Tibial nerve (tissue), 4 donors: Measurements from ENCODE around the gene TAS2R30. TPM values are rescaled to one million over a fixed set of nuclear protein-coding genes. Genes with fewer than 3 reads are reported as not detected.

Source experiments
- DNase-seq, 2 donors: peaks; one replicate each; pipeline ENCODE4 v3.0.0-alpha.2; 2019; ENCODE audit warnings: low spot score in 2 of 2
- H3K27ac ChIP-seq, 4 donors: fragments of 200-600 bp; sonication (generic) in 3 of 4; one replicate each; pipeline ENCODE4 v1.5.1; 2017 to 2019; ENCODE audit warnings: mild to moderate bottlenecking in 1 of 4
- H3K27me3 ChIP-seq, 2 donors: fragments of 200-600 bp; sonication (generic) in 1 of 2; one replicate each; pipeline versions ENCODE4 v1.5.1 to v1.6.0; 2017 to 2019
- H3K36me3 ChIP-seq, 3 donors: fragments of 200-600 bp; sonication (generic); one replicate each; pipeline ENCODE4 v1.5.1; 2018 to 2019
- H3K4me1 ChIP-seq, 4 donors: fragments of 200-600 bp; sonication (generic) in 3 of 4; one replicate each; pipeline ENCODE4 v1.5.1; 2017 to 2019
- H3K4me3 ChIP-seq, 4 donors: fragments of 200-600 bp; sonication (generic) in 3 of 4; one replicate each; pipeline ENCODE4 v1.5.1; 2017 to 2019; ENCODE audit warnings: mild to moderate bottlenecking in 1 of 4, moderate library complexity in 1 of 4
- H3K9me3 ChIP-seq, 4 donors: fragments of 200-600 bp; sonication (generic) in 3 of 4; one replicate each; pipeline ENCODE4 v1.5.1; 2017 to 2019
- CTCF ChIP-seq, 5 experiments: fragments of 200-600 bp in 3 of 5; fragments of 450-650 bp in 2 of 5; sonication (generic) in 3 of 5; IDR thresholded peaks; one replicate each; pipeline ENCODE4 v1.5.1; 2016 to 2019; ENCODE audit warnings: antibody characterized with exemption in 5 of 5, mild to moderate bottlenecking in 3 of 5, moderate library complexity in 2 of 5
- EP300 ChIP-seq, 2 donors: sonication (generic); formaldehyde crosslinking; IDR thresholded peaks; one replicate each; pipeline ENCODE4 v1.6.1; 2017; ENCODE audit warnings: antibody characterized with exemption in 2 of 2, mild to moderate bottlenecking in 1 of 2
- POLR2A ChIP-seq, 2 donors: fragments of 450-650 bp; IDR thresholded peaks; one replicate each; pipeline ENCODE4 v1.6.1; 2017; ENCODE audit warnings: antibody characterized with exemption in 2 of 2, mild to moderate bottlenecking in 2 of 2, moderate library complexity in 2 of 2
- WGBS, 2 donors: methylation state at CpG; one replicate each; pipeline ENCODE4 v1.1.5; 2018; 5-methylcytosine and 5-hydroxymethylcytosine counted together
- small RNA-seq: library from RNA; depleted of rRNA; stranded (forward); fragments of <200 nt; gene quantifications from one replicate; pipeline ENCODE3, GENCODE V24; 2016
- total RNA-seq, 4 donors: library from RNA; depleted of rRNA; stranded (reverse); fragments of >200 nt; gene quantifications; one replicate each; pipeline ENCODE4 v1.1.0, GENCODE V29; 2016

The TAS2R30 gene
- total RNA-seq, 4 donors from 2014 or later: 4.9 to 9.0 (median 6.3) TPM

GRCh38 chr12:11089246-11089645 lies 45.2 kb downstream of the TAS2R30 start:
- Histone ChIP-seq H3K27me3 (no peaks in the 10 kb centered on the region), H3K4me3 (no peak overlapping the region), H3K9me3 (no peaks in the 10 kb centered on the region), H3K36me3 (peaks cover 0 to 12% (median 0%) of the 10 kb centered on the region in 3 donors), H3K27ac (no peak overlapping the region), H3K4me1 (no peaks in the 10 kb centered on the region)
- TF ChIP-seq CTCF (IDR thresholded peaks at IDR 0.05): no peak
- no peak for DNase-seq
- 83 to 87% methylated on average over 4 to 5 of the region's 5 CpGs for WGBS, 2 donors

- H3K36me3 ChIP-seq: peaks cover 0 to 4% (median 0%) of the 10 kb centered on the region in 3 donors
- WGBS, 2 donors: 77 to 96% methylated on average over 3 of the region's 3 CpGs
- TF ChIP-seq EP300 (IDR thresholded peaks at IDR 0.05) (no peak), POLR2A (IDR thresholded peaks at IDR 0.05) (no peak), CTCF (IDR thresholded peaks at IDR 0.05) (no peak)
- peaks cover 0 to 19% (median 4%) of the 10 kb centered on the region in 4 donors for H3K9me3 ChIP-seq
- no peaks in the 10 kb centered on the region for H3K27me3 ChIP-seq
- no peak overlapping the region for H3K27ac ChIP-seq
- no peak overlapping the region for H3K4me3 ChIP-seq
- no peaks in the 10 kb centered on the region for H3K4me1 ChIP-seq
- no peak for DNase-seq
These were observed 49.0 kb downstream of the TAS2R30 start for GRCh38 chr12:11085419-11085818.

Small RNA genes within 50 kb of the gene (small RNA-seq; reads per million reads assigned to genes)
- not detected for gene AC018630.1

Other genes with a start within 250 kb of the TAS2R30 start
- 10 to 100 TPM in 1 of 4 donors, 1 to 10 TPM in 3; 1.8 to 11.6 (median 3.0) TPM for gene TAS2R13, start 225.1 kb downstream of the TAS2R30 start, total RNA-seq
- gene PRH2, start 205.4 kb downstream of the TAS2R30 start, total RNA-seq: 10 to 100 TPM in 1 of 4 donors, 1 to 10 TPM in 1, not detected in 2; 2.0 to 14.4 TPM
- gene TAS2R14, start 195.4 kb downstream of the TAS2R30 start, total RNA-seq: 1 to 10 TPM; 2.0 to 6.3 (median 5.8) TPM
- gene TAS2R50, start 147.7 kb downstream of the TAS2R30 start, total RNA-seq: 1 to 10 TPM in 3 of 4 donors, under 1 TPM in 1; 0.84 to 5.1 (median 2.5) TPM
- gene TAS2R20, start 136.3 kb downstream of the TAS2R30 start, total RNA-seq: 1 to 10 TPM; 1.4 to 8.4 (median 5.9) TPM
- 10 to 100 TPM in 2 of 4 donors, 1 to 10 TPM in 2; 7.3 to 14.9 (median 9.9) TPM for gene TAS2R19, start 112.0 kb downstream of the TAS2R30 start, total RNA-seq
- 10 to 100 TPM; 10.3 to 17.3 (median 12.0) TPM for gene TAS2R31, start 103.2 kb downstream of the TAS2R30 start, total RNA-seq
- gene TAS2R46, start 72.3 kb downstream of the TAS2R30 start, total RNA-seq: 10 to 100 TPM in 1 of 4 donors, 1 to 10 TPM in 3; 1.5 to 12.6 (median 1.8) TPM
- 1 to 10 TPM; 4.5 to 9.0 (median 5.0) TPM for gene TAS2R43, start 42.3 kb downstream of the TAS2R30 start, total RNA-seq
- gene SMIM10L1, start 36.5 kb upstream of the TAS2R30 start, total RNA-seq: 1 to 10 TPM; 7.5 to 9.6 (median 8.1) TPM
- not detected for gene TAS2R42, start 52.3 kb upstream of the TAS2R30 start, total RNA-seq
- gene PRB3, start 135.1 kb upstream of the TAS2R30 start, total RNA-seq: not detected
- gene PRB4, start 175.8 kb upstream of the TAS2R30 start, total RNA-seq: not detected